Lung (tissue), 12 donors: ENCODE measurements around the gene TRMT61A. TPM values are rescaled to one million over a fixed set of nuclear protein-coding genes. Genes with fewer than 3 reads are reported as not detected.

ENCODE experiments used
- ATAC-seq: fragments of 200-7000 bp; cut with Tn5 transposase; one replicate; pipeline ENCODE4 v1.9.1; 2020; ENCODE audit warnings: moderate number of reproducible peaks; ENCODE audit not compliant: insufficient read depth, low FRiP score
- DNase-seq, 3 donors: peaks; one replicate each; pipeline ENCODE4 v3.0.0-alpha.2; 2013 to 2017
- H3K27ac ChIP-seq, 2 donors: one replicate each; pipeline ENCODE4 v1.5.1; 2013; ENCODE audit warnings: mild to moderate bottlenecking in 2 of 2, moderate library complexity in 2 of 2, control low read depth in 1 of 2, inconsistent platforms in 1 of 2, low read depth in 1 of 2, low read length in 1 of 2
- H3K27me3 ChIP-seq, 3 donors: one replicate each; pipeline ENCODE4 v1.5.1; 2013; ENCODE audit warnings: low read length in 2 of 3; ENCODE audit not compliant: control insufficient read depth in 3 of 3, insufficient read depth in 3 of 3
- H3K36me3 ChIP-seq, 4 donors: one replicate each; pipeline ENCODE4 v1.5.1; 2013; ENCODE audit warnings: low read length in 4 of 4, mild to moderate bottlenecking in 1 of 4, moderate library complexity in 1 of 4; ENCODE audit not compliant: control insufficient read depth in 4 of 4, insufficient read depth in 4 of 4
- H3K4me1 ChIP-seq, 5 donors: one replicate each; pipeline ENCODE4 v1.5.1; 2013; ENCODE audit warnings: low read length in 5 of 5, mild to moderate bottlenecking in 2 of 5, moderate library complexity in 1 of 5; ENCODE audit not compliant: control insufficient read depth in 5 of 5, insufficient read depth in 5 of 5
- H3K4me3 ChIP-seq: one replicate; pipeline ENCODE4 v1.5.1; 2013; ENCODE audit warnings: mild to moderate bottlenecking, control low read depth, moderate library complexity
- H3K9ac ChIP-seq, 2 donors: one replicate each; pipeline ENCODE4 v1.5.1; 2013; ENCODE audit warnings: low read length in 2 of 2, control low read depth in 1 of 2; ENCODE audit not compliant: insufficient read depth in 1 of 2
- H3K9me3 ChIP-seq, 4 donors: one replicate each; pipeline ENCODE4 v1.5.1; 2013; ENCODE audit warnings: low read length in 3 of 4, mild to moderate bottlenecking in 1 of 4, moderate library complexity in 1 of 4; ENCODE audit not compliant: control insufficient read depth in 4 of 4, insufficient read depth in 3 of 4
- CTCF ChIP-seq: IDR thresholded peaks from 2 replicates; pipeline ENCODE4 v1.5.1; 2012; ENCODE audit warnings: mild to moderate bottlenecking; ENCODE audit errors: control extremely low read depth, extremely low read depth
- WGBS, 2 donors: extraction: QIAGEN DNeasy Blood & Tissue Kit; methylation state at CpG; one replicate each; pipeline ENCODE4 v1.1.7; 2013; 5-methylcytosine and 5-hydroxymethylcytosine counted together
- polyA plus RNA-seq, 2 donors: library from polyadenylated mRNA; stranded (reverse); fragments of 200-250 nt; gene quantifications; one replicate each; pipeline ENCODE4 v1.2.1, GENCODE V29; 2013
- total RNA-seq, 2 donors: library from RNA; depleted of rRNA in 1 of 2; stranded (reverse); fragments of >200 nt in 1 of 2; gene quantifications; one replicate each; pipeline ENCODE4 v1.2.1, GENCODE V29; 2014 to 2021
- donor health status: control.
- donor health status: control.
- donor health status: Bipolar disorder and iron deficiency.
- donor health status: healthy.
- donor health status: DM: yes; HTN: yes; CAD: no.

TRMT61A gene
- total and polyA plus RNA-seq, 4 donors: 11.9 to 21.5 (median 16.0) TPM

GRCh38 chr14:103526247-103526913 lies 2.6 kb upstream of the TRMT61A start:
- 59 to 65% methylated on average over 8 of the region's 8 CpGs for WGBS, 2 donors
- peak overlapping the region in 1 of 2 donors; percentile 34 for H3K27ac ChIP-seq
- no peak overlapping the region for H3K4me3 ChIP-seq
- no peak overlapping the region for H3K9ac ChIP-seq
- DNase-seq: no peak
- ATAC-seq: no peak
- H3K27me3 ChIP-seq: no peaks in the 10 kb centered on the region
- peaks cover 0 to 4% (median 1%) of the 10 kb centered on the region in 4 donors for H3K36me3 ChIP-seq
- no peaks in the 10 kb centered on the region for H3K9me3 ChIP-seq
- no peak for TF ChIP-seq CTCF
- H3K4me1 ChIP-seq: peaks cover 0 to 48% (median 17%) of the 10 kb centered on the region in 5 donors

GRCh38 chr14:103526914-103527248 lies 2.1 kb upstream of the TRMT61A start:
- Histone ChIP-seq H3K9ac (no peak overlapping the region), H3K9me3 (no peaks in the 10 kb centered on the region), H3K4me1 (peaks cover 0 to 48% (median 17%) of the 10 kb centered on the region in 5 donors), H3K27ac (peak overlapping the region in 1 of 2 donors; percentile 87), H3K4me3 (no peak overlapping the region), H3K36me3 (peaks cover 0 to 7% (median 1%) of the 10 kb centered on the region in 4 donors), H3K27me3 (no peaks in the 10 kb centered on the region)
- no peak for TF ChIP-seq CTCF
- ATAC-seq: no peak
- WGBS, 2 donors: 80 to 88% methylated on average over 1 of the region's 1 CpG
- no peak for DNase-seq

DNA sequence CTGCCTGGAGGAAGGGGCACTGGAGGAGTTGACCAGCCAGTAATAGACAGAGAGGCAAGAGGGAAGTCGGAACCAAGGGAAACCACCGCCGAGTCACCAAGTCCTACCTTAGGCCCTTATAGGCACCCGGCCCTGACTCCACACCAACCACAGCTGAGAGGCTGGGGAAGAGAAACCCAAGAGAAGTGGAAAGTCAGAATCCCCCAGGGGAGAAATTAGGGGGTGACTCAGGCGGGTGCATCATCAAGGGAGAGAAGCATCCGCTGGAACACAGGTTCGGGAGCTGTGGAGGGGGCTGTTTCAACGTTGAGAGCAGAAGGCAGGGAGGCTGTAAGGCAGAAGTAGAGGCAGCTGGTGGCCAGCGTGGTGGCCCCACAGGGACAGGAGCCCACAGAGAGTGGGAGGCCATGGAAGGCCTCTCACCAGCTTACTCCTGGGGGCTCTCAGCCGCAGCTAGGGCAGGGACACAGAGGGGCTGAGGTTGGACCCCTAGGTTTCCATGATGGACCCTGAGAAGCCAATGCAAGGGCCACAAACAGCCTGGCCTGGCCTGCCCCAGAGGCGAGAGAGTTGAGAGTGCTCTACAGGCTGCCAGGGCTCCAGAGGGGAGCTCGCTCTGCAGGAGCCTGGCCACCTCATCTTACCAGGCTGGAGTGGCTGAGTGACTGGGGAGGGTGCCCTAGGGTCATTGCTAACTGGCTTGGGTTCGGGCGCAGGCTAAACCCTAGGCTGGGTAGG lies 1.4 kb upstream of the TRMT61A start:
- no peak overlapping the region for H3K9ac ChIP-seq
- WGBS, 2 donors: 73 to 75% methylated on average over 14 of the region's 14 CpGs
- TF ChIP-seq CTCF: no peak
- H3K9me3 ChIP-seq: no peaks in the 10 kb centered on the region
- no peaks in the 10 kb centered on the region for H3K27me3 ChIP-seq
- H3K4me3 ChIP-seq: no peak overlapping the region
- ATAC-seq (no peak), DNase-seq (no peak)
- peaks cover 0 to 48% (median 14%) of the 10 kb centered on the region in 5 donors for H3K4me1 ChIP-seq
- peak overlapping the region; percentile 87 to 96 for H3K27ac ChIP-seq
- peaks cover 0 to 14% (median 3%) of the 10 kb centered on the region in 4 donors for H3K36me3 ChIP-seq
